GM19397 (cell line): Measurements from ENCODE around the gene HIGD2A.

Source experiments
- ATAC-seq: cut with Tn5 transposase; IDR thresholded peaks from one replicate; pipeline ENCODE4 v1.9.1; 2021; ENCODE audit warnings: mild to moderate bottlenecking, moderate library complexity; ENCODE audit not compliant: unreplicated experiment

HIGD2A gene

GRCh38 chr5:176368726-176369125, 19.8 kb upstream of the HIGD2A start:
- no peak for ATAC-seq

DNA sequence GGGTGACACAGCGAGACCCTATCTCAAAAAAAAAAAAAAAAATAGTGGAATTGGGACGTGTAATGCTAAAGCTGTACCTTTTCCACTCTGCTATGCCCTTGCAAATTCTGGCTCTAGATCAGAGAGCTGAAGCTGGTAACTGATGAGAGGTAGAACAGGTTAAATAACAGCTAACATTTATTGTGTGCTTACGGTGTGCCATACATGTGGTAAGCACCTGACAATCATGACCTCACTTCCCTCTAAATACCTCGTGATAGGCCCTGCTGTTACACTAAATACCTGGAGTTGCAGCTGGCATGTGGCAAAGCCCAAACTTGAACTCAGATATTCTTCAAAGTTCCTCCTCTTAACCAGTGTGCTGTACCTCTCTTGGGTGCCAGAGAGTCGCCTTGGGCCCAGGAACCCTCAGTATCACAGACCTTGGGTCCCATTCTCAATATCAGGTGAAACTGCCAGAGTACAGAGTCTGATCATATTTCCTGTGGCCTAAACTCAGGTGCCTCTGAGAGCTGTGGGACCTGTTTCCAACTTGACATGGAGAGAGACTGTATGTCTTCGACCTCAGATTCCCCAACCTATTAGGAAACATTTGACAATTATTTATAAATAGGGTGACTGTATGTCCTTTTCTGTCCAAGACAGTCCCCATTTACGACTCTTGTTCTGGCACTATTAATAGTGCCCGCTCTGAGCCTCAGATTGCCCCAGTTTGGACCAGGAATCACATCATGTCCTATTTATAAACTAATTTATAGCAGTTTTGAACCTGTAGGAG, 18.4 kb upstream of the HIGD2A start:
- no peak for ATAC-seq

DNA sequence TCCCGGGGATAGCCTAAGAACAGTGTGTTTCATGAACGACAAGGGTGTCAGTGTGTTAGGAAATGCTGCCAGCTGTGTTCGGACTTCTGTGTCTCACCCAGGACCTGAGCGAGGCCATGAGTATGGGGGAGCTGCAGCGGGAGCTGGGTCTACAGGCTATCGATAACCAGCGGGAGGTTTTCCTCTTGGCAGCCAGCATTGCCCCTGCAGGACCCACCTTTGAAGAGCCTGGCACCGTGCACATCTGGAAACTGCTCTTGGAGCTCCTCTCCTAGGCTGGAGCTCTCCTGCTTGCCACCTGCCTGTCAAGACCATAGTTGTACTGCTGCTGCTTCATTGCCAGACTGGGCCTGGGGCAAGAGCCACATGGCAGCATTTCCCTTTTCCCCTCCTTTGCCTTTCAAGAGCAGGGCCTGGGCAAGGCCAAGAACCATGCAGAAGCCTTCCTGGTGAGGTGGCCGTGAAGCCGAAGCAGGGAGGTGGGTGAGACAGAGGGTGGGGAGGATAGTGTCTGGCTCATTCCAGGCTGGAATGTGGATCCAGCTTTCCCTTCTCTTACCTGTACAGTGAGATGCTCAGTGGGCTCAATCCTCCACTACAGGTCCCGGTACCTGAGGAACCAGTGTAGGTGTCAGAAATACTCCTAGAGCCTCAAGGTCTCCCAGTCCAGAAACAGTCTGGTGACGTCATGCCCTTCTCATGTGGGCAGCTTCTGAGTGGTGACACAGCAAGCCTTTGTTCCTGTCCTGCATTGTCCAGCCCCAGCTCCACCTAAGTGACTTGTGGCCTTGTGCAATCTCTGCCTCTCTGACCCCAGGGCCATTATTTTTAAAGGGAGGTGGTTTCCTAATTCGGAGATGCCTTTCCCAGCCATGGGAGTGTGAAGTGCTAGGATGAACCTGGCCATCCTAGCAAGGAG, 16.7 kb upstream of the HIGD2A start:
- no peak for ATAC-seq

- no peak for ATAC-seq
Measured at GRCh38 chr5:176373100-176373818, 15.3 kb upstream of the HIGD2A start.

DNA sequence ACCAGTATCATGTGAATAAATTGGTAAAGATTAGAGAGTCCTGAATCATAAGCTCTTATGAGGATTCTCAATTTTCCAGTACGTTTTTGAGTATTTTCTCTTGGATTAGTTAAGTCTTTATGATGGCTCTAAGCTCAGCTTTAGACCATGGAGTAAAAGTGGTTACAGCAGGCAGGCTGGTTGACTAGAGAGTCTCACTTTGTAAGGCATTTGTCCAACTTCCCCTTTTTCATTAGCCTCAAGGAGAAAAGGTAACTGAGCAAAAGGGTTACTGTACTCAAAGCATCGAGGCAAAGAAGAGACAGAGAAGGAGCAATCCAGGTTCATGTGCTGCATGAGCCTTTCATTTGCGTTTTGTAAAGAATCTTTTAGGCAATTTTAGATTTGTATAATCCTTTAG, 8.7 kb upstream of the HIGD2A start:
- no peak for ATAC-seq

GRCh38 chr5:176381423-176381822, 7.1 kb upstream of the HIGD2A start:
- no peak for ATAC-seq

DNA sequence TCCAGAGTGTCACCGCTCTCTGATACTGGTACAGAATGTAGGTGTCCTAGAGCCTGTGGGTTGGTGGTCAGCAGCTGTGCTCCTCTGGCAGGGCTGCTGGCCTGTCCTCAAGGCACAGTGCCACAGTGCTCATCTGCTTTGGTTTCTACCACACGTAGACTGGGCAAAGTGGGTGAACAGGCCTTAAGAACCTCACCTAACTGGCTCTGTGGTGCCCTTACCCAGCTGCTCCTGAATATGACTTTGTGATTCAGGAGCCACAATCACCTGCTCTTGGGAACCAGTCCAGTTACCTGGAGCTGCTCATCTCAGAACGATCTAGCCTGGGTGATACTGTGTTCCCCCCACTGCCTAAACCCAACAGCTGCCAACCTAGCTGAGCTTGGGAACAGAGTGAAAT, 6.6 kb upstream of the HIGD2A start:
- ATAC-seq: no peak

DNA sequence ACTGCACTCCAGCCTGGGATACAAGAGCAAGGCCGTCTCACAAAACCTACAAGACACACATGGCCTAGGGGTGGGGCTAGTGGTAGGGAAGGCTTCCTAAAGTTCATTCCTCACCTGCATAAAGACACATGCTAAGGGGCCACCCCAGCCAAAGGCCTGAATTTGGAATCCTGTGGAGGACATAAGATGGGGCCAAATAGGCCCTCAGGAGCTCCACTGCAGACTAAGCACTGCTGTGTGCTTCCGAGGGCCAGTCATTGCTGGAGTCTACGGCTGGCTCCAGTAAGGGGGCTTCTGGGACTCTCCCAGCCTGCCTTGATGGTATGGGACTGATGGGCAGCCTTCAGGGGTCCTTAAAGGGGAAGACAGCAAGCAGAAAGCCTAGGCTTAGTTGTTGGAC, 5.8 kb upstream of the HIGD2A start:
- no peak for ATAC-seq

- ATAC-seq: no peak
Measured at GRCh38 chr5:176383248-176383905, 5.2 kb upstream of the HIGD2A start.

- no peak for ATAC-seq
Measured at GRCh38 chr5:176383961-176384360, 4.6 kb upstream of the HIGD2A start.

- no peak for ATAC-seq
Measured at GRCh38 chr5:176384366-176384930, 4.1 kb upstream of the HIGD2A start.

- ATAC-seq: no peak
Measured at GRCh38 chr5:176384991-176385390, 3.6 kb upstream of the HIGD2A start.

DNA sequence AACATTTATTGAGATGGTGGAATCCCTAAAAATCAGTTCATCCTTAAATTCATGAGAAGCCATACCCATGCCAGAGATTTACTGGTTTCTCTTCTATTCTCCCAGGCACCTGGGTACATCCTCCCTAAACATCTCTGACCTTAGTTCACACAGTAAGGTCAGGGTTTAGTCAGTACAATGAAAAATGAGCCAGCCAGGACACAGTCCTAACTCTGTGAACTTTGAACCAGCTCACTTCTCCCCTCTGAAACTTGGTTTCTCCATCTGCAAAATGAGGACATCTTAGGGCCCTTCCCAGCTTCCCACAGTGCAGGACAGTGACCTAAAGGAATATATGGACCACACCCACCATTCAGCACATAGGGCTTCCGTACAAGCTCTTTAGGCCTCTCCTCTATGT, 2.1 kb upstream of the HIGD2A start:
- no peak for ATAC-seq

- no peak for ATAC-seq
Measured at GRCh38 chr5:176387384-176387925, 1.1 kb upstream of the HIGD2A start.

DNA sequence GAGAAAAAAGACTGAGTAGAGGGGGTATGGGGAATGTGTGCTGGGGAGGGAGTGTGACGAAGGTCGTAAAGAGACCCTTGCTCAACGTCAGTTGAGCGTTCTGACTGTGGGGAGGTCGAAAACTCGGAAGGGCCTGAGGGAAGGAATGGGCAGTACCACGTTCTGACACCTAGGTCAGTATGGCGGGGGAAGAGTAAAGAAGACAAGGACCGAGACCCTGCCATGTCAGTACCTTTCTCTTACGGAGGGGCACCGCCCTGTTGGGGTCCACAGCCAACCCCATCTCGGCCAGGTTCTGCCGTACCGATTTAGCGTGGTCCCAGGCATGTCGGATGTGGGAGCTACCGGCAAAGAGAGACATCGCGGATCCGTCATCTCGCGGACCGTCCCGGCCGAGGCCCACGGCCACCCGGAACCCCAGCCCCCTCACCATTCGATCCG, 528 bp upstream of the HIGD2A start:
- no peak for ATAC-seq

DNA sequence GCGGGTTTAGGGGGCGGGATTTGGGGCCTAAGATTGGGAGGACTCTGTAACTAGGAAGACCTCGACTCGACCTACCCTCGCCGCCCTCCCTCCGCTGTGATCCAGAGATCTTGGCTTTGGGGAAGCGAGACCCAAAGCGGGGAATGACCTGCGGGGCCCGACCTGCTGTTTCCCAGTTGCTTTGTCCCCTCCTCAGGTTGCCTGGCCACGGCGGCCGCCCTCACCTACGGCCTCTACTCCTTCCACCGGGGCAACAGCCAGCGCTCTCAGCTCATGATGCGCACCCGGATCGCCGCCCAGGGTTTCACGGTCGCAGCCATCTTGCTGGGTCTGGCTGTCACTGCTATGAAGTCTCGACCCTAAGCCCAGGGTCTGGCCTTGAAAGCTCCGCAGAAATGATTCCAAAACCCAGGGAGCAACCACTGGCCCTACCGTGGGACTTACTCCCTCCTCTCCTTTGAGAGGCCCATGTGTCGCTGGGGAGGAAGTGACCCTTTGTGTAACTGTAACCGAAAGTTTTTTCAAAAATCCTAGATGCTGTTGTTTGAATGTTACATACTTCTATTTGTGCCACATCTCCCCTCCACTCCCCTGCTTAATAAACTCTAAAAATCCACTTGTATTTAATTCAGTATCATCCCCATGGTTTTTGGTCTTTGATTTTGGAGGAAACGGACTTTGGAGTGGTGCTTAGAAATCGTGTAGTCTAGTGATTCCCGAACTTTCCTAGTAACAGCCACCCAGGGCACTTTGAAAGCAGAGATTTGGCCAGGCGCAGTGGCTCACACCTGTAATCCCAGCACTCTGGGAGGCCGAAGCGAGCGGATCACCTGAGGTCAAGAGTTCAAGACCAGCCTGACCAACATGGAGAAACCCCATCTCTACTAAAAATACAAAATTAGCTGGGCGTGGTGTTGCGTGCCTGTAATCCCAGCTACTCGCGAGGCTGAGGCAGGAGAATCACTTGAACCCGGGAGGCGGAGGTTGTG, 878 bp downstream of the HIGD2A start:
- peak; percentile 31 for ATAC-seq

DNA sequence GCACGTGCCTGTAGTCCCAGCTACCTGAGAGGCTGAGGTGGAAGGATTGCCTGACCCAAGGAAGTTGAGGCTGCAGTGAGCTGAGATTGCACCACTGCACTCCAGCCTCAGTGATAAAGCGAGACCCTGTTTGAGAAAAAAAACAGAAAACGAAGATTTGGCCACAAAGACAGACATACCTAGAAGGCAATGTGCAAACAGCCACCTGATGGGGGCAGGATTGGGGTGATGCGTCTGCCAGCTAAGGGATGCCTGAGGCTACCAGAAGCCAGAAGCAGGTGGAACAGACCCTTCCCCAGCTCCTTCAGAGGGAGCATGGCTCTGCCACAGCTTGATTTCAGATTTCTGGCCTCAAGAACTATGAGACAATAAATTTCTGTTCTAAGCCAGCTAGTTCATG, 2.9 kb downstream of the HIGD2A start:
- no peak for ATAC-seq

DNA sequence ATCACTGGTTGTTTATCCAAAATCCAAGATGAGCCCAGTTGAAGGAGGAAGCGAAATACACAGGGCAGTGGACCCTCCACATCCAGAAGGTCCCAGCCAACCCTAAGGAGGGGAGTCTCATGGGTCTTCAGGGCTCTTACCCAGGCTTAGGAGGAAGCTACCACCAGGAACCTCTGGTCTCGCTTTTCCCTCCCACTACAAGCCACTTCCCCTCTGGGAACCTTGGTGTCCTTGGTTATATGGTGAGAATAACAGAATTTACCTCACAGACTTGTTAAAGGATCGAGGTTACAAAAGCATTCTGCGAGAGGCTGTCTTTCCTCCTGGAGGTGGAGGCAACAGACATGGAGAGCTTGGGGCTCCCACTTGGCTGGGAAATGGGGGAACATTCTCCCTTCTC, 3.4 kb downstream of the HIGD2A start:
- no peak for ATAC-seq

DNA sequence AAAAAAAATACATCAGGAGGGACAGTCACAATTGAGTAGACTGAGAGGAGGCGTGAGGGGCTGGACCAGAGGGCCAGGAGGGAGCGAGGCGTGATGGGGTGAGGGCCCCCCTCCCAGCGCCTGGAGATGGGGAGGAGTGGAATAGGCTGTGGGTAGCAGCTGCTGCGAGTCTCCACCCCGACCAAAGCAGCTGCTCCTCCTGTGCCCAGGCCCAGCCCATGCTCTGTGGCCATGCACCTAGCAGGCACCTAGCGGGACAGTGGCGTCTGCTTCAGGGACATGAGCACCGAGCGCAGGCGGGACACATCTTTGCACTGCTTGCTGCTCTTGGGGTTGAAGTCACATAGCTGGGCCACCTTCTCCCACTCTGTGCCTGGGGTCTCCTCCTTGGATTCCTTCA, 4.0 kb downstream of the HIGD2A start:
- ATAC-seq: no peak
